SK-N-DZ (cell line): ENCODE measurements around the gene KLHL42.
A peak's percentile ranks its signal among the peaks of the same experiment; 100 is the strongest.

Experiments
- DNase-seq: peaks from one replicate; pipeline ENCODE4 v3.0.0-alpha.2; 2015; ENCODE audit warnings: low spot score

KLHL42 gene

GRCh38 chr12:27780612-27781408 is 777 bp downstream of the KLHL42 start:
- DNase-seq, result peak; percentile 72

- DNase-seq, result peak; percentile 53
Observed at GRCh38 chr12:27781680-27782079, 1.6 kb downstream of the KLHL42 start.

- no peak for DNase-seq
Observed at GRCh38 chr12:27782481-27782880, 2.4 kb downstream of the KLHL42 start.

- DNase-seq, result no peak
Observed at GRCh38 chr12:27785882-27786570, 6.0 kb downstream of the KLHL42 start.

GRCh38 chr12:27787559-27787958 is 7.5 kb downstream of the KLHL42 start:
- DNase-seq, result no peak

GRCh38 chr12:27790179-27790578 is 10.1 kb downstream of the KLHL42 start:
- no peak for DNase-seq

- DNase-seq, result no peak
Observed at GRCh38 chr12:27794818-27795584, 15.0 kb downstream of the KLHL42 start.

- no peak for DNase-seq
Observed at GRCh38 chr12:27796128-27796527, 16.1 kb downstream of the KLHL42 start.

- no peak for DNase-seq
Observed at GRCh38 chr12:27797301-27798025, 17.4 kb downstream of the KLHL42 start.

- no peak for DNase-seq
Observed at GRCh38 chr12:27800819-27801218, 20.8 kb downstream of the KLHL42 start.

GRCh38 chr12:27801630-27802029 is 21.6 kb downstream of the KLHL42 start:
- no peak for DNase-seq

- DNase-seq, result no peak
Observed at GRCh38 chr12:27802511-27802910, 22.5 kb downstream of the KLHL42 start.

GRCh38 chr12:27802936-27803335 is 22.9 kb downstream of the KLHL42 start:
- DNase-seq, result no peak

- no peak for DNase-seq
Observed at GRCh38 chr12:27805238-27805637, 25.2 kb downstream of the KLHL42 start.

GRCh38 chr12:27806259-27806658 is 26.2 kb downstream of the KLHL42 start:
- DNase-seq, result no peak

GRCh38 chr12:27807063-27807703 is 27.1 kb downstream of the KLHL42 start:
- DNase-seq, result no peak

- peak; percentile 41 for DNase-seq
Observed at GRCh38 chr12:27808841-27809240, 28.8 kb downstream of the KLHL42 start.

- DNase-seq, result no peak
Observed at GRCh38 chr12:27810756-27811155, 30.7 kb downstream of the KLHL42 start.

- DNase-seq, result no peak
Observed at GRCh38 chr12:27812502-27812901, 32.5 kb downstream of the KLHL42 start.

GRCh38 chr12:27814411-27814810 is 34.4 kb downstream of the KLHL42 start:
- DNase-seq, result no peak
